HG03457 (cell line): ENCODE data around the gene GATM.
"Not testable (repeated sequence)": the region's sequence is repeated elsewhere in the genome, so short reads cannot be mapped to it uniquely, and the experiment has no call there.

Experiments used
- ATAC-seq: cut with Tn5 transposase; IDR thresholded peaks from one replicate; pipeline ENCODE4 v1.9.1; 2021; ENCODE audit warnings: moderate number of reproducible peaks; ENCODE audit not compliant: unreplicated experiment

Gene GATM

DNA sequence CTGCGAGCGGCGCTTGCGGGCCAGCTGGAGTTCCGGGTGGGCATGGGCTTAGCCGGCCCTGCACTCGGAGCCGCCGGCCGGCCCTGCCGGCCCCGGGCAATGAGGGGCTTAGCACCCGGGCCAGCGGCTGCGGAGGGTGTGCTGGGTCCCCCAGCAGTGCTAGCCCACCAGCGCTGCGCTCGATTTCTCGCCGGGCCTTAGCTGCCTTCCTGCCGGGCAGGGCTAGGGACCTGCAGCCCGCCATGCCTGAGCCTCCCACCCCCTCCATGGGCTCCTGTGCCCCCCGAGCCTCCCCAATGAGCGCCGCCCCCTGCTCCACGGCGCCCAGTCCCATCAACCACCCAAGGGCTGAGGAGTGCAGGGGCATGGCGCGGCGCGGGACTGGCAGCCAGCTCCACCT is 64.2 kb downstream of the GATM start:
- ATAC-seq, result not testable (repeated sequence)
